NOMO-1 treated with DMSO at 0.1 percent for 48 hours (cell line): Measurements from ENCODE around the gene PREPL.

ENCODE experiments used
- DNase-seq: peaks from one replicate; lab custom pipeline; 2025; ENCODE audit not compliant: unreplicated experiment; lab: John Stamatoyannopoulos, UW

PREPL gene

DNA sequence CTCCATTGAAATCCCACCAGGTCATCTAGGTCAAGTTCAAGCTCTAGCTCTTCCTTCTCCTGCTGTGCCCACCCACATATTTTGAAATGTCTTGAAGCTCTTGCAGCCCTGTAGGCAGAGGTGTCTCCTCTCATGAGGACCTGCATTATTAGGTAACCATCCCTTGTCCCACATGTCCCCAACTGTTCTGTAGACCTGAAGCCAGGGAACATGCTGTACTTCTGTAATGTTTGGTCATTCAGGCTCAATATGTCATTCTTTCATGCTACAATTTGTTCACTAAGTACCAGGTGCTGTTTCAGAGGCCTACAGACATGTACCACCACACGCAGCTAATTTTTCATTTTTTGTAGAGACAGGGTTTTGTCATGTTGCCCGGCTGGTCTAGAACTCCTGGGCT is 63.9 kb downstream of the PREPL start:
- DNase-seq, result no peak

DNA sequence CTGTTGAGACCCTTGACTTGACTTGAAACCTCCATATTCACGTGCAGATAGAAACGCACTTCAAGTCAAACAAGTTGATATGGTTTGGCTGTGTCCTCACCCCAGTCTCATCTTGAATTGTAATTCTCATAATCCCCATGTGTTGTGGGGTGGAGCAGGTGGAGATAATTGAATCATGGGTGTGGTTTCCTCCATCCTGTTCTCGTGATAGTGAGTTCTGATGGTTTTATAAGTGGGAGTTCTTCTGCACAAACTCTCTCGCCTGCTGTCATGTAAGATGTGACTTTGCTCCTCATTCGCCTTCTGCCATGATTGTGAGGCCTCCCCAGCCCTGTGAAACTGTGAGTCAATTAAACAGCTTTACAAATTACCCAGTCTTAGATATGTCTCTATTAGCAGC is 64.6 kb downstream of the PREPL start:
- no peak for DNase-seq

DNA sequence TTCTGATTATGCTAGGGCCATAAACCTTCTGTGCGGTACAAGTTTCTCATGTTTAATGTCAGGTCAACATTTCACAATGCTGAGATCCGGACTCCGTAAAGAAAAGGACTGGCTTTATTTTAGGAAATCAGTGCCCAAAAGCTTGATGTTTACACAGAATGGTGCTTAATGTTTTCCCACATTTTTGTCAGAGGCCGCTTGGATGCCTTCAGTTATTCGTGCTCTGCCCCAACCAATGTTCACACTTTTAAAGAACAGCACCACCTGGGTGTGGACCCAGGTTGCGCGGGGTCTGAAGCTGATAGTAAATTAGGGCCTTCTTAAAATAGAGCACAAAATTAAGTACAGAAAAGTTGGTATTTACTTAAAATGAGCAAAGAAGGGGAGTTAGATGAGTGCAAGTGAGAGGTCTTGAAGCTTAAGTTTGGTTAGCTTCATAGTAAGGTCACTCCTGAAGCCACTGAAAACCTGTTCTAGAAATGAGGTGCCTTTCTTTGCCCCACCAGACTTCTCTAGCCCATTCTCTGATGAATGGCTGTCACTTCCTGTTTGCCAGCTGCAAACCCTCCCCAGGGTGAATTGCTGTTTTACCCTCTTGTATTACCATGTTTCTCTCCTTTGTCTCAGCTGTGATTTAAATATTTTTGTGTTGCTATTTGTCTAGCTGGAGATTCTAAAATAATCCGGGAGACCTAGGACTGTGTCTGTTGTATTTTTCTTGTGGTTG is 65.5 kb downstream of the PREPL start:
- DNase-seq, result no peak

DNA sequence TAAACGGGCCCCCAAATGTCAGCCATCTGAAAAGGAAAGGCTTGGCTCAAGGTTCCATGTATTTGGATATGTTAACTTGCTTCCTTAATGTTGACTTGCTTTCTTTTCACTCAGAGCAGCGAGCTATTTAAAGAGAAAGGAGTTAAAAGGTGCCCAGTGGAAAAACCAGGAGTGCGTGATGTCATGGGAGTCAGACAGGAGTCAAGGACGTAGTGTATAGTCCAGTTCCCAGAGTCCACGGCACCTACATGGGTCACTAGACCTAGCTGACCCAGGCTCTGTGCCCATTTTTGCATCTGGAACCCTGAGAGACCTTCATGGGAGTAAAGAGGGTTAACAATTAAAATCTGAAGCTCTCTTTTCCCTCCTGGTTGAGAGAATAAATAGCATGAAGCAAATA is 66.2 kb downstream of the PREPL start:
- DNase-seq, result no peak

DNA sequence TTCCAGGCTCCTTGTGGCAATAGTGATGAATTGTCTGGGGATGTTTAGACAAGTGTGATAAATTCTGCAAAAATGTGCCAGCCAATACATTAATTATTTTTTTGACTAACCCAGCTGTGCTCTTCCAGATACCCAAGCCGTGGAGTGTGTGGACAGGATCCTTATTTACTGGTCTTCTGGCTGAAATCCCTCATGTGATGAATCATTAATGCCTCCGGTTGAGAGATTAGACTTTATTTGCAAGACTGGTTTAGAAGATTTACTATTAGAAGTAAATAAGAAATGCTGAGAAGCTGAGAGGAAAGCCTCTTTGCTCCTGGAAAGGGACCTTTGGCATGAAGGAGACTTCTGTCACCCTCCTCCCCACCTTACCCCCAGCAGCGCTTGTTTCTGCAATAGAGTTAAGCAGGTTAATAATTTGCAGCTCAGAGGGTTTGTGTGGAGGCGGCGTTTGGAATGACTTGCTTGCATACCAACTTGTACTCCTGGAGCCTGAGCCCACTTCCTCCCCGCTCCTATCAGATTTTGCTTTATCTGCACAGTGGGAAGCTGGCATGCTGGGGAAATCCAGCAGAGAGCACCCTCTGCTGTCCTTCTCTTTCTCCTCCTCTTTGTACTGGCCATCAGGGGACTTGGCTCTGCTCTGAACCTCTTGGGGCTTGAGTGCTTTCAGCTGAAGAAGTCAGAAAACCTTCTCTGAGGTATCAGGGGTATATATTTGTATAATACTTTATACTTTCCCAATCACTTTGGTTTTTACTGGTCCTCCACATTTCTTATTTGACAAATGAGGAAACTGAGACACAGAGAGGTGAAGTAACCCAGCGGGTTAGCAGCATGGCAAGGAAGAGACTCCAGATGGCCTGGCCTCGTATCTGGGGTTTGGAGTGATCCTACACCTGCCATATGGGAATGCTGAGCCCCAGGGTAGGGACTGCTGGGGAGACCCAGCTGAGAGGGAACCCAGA is 69.7 kb downstream of the PREPL start:
- peak; percentile 14 for DNase-seq

DNA sequence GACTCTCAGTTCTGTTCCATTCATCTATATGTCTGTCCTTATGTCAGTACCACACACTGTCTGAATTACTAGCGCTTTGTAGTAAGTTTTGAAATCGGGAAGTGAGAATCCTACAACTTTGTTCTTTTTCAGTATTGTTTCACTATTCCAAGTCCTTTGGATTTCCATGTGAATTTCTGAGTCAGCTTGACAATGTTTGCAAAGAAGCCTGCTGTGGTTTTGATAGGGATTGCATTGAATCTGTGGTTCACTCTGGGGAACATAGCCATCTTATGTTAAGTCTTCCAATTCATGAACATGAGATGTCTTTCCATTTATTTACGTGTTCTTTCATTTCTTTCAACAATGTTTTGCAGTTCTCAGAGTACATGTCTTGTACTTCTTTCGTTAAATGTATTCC is 71.0 kb downstream of the PREPL start:
- no peak for DNase-seq

DNA sequence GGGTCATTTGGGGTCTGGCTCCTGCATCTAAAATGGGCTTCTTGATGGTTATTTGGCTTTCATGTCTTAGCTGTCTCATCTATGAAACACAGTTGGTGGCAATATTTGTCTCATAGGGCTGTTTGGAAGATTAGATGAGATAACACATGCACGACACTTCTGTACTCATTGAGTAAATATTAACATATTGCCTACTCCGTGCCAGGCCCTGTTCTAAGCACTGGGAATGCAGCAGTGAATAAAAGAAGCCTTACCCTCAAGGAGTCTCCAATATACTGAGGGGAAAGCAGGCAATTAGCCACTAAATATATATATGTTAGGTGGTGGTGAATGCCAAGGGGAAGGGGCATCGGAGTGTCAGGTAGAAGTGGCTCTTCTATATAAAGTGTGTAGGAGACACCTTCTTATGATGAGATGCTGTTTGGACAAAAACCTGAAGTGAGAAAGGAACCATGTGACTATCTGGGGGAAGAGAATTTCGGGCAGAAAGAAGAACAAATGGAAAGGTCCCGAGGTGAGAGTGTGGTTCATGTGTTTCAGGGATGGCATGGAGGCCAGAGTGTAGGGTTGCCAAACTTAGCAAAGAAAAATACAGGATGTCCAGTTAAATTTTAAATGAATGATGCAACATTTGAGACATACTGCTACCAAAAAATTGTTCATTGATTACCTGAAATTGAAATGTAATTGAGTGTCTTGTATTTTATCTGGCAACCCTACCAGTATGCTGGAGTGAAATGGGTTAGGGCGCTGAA is 74.2 kb downstream of the PREPL start:
- DNase-seq, result no peak

DNA sequence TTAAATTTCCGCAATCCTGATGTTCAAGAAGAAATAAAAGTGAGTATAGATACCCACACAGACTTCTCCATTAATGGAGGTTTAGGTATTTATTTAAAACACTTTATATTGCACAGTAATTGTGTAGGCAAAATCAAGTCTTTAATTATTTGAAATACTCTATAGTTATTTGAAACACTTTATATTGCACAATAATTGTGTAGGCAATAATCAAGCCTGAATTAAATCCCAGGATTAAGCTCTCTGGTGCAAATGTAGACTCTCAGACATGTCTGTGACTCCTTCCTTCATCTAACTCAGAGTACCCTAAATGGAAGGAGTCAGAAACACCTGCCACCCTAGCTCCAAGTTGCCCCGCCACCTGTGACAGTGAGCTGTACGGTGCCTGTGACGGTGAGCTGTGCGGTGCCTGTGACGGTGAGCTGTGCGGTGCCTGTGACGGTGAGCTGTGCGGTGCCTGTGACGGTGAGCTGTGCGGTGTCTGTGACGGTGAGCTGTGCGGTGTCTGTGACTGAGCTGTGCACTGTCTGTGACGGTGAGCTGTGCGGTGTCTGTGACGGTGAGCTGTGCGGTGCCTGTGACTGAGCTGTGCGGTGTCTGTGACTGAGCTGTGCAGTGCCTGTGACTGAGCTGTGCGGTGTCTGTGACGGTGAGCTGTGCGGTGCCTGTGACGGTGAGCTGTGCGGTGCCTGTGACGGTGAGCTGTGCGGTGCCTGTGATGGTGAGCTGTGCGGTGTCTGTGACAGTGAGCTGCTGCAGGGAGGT is 75.0 kb downstream of the PREPL start:
- DNase-seq, result no peak

DNA sequence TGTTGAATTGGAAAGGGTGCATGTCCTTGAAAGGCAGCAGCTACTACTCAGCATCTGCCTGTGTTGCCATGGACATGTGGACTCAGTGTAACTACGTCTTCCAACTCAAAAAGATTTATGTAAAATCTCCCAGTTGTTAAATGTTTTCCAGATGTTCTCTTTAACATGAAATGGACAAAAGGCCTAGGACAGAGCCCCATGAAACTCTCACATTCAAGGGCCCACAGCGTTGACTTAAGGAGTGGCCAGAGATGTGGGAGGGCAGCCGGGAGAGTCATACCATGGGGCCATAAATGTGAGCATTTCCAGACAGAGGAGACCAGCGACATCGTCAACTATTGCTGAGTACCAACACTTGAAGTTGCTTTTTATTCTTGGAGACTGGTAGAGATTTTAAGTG is 76.1 kb downstream of the PREPL start:
- no peak for DNase-seq

DNA sequence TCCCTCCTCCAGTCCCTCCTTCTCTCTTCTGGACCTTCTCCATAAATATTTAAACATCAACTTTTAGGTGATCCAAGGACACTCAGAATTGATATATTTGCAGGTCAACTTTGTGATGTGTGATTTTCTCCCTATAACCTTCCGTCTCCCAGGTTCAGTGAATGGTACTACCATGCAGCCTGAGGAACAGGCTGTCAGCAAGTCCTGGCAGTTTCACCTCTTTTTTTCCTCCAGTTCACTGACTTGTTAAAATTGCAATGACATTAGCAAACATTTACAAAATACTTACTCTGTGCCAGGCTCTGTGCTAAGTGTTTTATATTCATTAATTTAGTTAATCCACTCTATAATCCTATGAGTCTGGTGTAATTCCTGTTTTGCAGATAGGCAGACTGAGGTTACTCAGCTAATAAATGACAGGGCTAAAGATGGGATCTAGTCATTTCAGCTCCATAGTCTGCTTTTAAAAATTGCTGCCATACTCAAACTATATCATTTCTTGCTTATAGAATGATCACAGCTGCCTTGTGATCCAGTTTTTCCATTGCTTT is 78.1 kb downstream of the PREPL start:
- no peak for DNase-seq

DNA sequence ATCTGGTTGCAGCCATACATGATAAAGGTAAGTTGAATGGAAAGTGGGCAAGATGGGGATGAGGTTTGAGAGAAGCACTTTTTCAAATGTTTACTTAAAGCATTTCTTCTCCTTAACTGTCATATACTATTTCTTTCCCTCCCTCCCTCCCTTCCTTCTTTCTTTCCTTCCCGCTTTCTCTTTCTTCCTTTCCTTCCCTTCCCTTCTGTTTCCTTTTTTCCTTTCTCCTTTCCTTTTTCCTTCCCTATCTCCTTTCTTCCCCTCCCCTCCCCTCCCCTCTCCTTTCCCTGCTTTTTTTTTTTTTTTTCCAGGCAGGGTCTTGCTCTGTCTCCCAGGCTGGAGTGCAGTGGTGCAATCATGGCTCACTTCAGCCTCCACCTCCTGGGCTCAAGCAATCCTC is 80.4 kb downstream of the PREPL start:
- DNase-seq, result no peak

DNA sequence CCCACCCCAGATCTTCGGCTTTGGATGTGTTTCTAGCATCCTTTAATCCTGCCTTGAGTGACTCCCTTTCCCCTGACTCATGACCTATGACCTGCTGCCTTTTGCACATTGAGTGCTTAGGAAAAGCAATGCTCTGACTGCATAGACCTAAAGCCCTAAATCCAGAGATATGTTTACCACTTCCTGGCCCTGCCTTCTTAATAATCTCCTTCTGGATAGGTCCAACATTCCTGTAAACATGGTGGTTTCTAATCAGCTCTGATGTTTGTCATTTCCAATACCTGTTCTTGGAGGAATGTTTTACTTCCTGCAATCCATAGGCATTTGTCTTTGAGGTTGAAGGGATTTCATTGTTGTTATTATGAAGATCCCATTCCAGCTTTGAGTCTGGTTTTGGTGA is 83.8 kb downstream of the PREPL start:
- DNase-seq, result no peak

DNA sequence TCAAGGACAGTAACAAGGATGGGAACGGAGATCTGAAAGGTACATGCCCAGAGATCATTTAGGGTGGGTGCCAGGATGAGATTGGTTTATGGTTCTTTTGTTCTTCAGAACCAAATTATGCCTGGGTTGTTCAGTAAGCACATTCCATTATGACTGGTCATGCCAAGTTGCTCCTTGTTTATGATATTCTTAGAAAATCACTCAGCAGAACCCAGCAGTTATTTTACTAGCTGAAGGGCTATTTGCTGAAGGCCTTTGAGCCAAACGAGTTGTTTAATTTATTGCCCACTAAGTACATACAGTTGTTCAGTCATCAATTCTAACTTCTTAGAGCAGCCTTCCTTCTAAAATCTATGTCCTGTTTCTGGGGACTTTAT is 85.4 kb downstream of the PREPL start:
- DNase-seq, result no peak

DNA sequence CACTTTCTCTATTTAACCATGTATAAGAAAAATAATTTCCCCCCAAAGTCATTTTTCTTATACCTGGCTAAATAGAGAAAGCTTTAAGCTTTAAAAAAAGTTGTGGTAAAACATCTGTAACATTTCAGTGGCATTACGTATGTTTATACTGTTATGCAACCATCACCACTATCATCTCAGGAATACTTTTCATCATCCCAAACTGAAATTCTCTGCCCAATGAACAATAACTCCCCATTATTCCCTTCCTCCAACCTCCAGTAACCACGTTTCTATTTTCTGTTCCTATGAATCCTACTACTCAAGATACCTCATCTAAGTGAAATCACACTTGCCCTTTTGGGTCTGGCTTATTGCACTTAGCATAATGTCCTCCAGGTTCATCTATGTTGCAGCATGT is 87.7 kb downstream of the PREPL start:
- no peak for DNase-seq

DNA sequence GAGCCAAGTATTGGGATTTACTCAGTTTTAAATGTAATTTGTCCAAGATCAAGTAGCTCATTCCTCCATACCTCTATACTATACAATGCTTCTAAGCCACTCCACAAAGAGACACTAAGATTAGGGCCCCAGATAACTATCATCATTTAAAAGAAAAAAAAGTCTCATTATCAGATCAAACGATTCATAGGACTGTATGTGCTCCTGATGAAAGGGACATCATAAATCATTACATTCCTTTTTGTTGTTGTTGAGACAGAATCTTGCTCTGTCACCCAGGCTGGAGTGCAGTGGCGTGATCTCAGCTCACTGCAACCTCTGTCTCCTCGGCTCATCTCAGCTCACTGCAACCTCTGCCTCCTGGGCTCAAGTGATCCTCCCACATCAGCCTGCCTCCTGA is 88.2 kb downstream of the PREPL start:
- no peak for DNase-seq

DNA sequence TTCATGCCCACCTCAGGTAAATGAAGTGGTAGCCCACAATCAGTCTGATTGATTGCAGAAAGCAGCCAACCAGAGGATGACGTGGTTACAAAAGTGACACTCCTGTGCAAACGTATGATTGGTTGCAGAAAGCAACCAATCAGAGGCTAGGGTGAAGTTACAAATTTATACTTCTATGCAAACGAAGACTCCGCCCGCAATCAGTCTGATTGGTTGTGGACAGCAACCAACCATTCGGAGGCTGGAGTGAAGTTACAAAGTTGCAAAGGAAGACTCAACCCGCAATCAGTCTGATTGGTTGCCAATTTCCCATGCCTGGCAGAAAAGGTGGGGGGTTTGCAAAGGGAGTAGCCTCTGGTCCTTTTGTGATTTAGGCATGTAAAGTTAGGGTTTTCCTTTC is 90.0 kb downstream of the PREPL start:
- DNase-seq, result no peak

DNA sequence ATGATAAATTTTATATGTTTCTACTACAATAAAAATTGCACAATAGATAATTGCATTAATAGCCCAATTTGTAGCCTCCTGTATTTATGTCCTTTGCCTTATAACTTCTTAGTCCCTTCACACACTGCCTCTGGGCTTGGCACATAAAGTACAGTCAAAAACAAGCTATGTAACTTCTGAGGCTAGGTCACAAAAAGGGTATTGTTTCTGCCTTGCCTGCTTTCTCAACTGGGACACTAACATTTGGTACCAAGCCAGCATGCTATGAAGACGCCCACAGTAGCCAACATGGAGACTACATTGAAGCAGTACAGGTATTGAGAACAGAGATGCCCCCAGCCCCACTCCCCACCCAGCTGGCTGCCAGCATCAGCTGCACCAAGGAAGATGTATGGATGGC is 91.5 kb downstream of the PREPL start:
- DNase-seq, result no peak

DNA sequence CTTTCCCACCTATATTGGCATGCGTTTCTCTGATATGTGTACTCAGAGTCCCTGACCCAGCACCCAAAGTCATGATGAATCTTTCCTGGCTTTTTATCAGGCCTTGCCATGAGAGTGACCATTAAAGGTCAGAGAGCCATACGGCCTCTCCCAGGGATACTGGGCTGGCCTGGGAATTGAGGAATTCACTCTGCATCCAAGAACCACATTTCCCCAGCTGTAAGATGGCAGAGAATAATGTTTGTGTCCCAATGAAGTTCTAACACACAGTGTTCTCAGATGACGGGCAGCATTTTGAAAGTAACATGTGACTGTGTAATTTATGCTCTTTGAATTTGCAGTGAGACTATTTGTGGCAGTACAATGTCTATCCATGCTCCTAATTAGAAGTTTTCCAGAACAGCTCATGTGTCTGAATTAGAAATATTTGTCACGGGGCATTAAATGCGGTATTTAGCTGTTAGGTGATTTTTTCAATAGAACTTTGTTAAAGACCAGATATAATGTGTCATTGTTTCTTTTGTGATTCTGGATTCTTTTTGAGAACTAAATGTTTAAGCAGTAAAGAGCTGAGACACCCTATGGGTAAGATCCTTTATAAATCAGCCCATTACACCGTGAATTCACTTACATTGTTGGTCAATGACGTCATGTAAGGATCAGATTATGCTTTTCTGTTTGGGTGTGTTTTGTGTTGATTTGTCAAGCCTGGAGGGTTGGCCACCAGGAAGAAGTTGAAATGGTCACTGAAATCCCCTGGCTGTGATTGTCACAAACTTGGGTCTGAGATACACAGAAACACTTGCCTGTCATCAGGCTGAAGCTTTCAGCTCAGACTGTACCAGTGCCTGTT is 93.3 kb downstream of the PREPL start:
- DNase-seq, result no peak
